GM06990 (cell line): ENCODE results near the gene ABHD4.
A peak's percentile ranks its signal among the peaks of the same experiment; 100 is the strongest.

ENCODE experiments used
- DNase-seq: peaks from one replicate; pipeline ENCODE4 v3.0.0-alpha.2; 2011; ENCODE audit not compliant: insufficient read length; ENCODE audit errors: extremely low read depth
- H3K27me3 ChIP-seq: replicated peaks from 2 replicates; pipeline ENCODE4 v1.6.0; 2011; ENCODE audit warnings: low read length; ENCODE audit not compliant: control insufficient read depth, insufficient read depth
- H3K36me3 ChIP-seq: 2 replicates; pipeline ENCODE4 v1.5.1; 2011; ENCODE audit warnings: low read length; ENCODE audit not compliant: control insufficient read depth, insufficient read depth
- H3K4me3 ChIP-seq: replicated peaks from 2 replicates; pipeline ENCODE4 v1.5.1; 2011; ENCODE audit warnings: low read depth, mild to moderate bottlenecking, control low read depth, low read length
- TF ChIP-seq, protein P1 (sequence below): IDR thresholded peaks from 2 replicates; pipeline ENCODE4 v1.5.1; 2011; ENCODE audit warnings: low read length, control low read depth, mild to moderate bottlenecking, inconsistent platforms; ENCODE audit not compliant: insufficient read depth, poor library complexity, severe bottlenecking

Gene ABHD4

DNA sequence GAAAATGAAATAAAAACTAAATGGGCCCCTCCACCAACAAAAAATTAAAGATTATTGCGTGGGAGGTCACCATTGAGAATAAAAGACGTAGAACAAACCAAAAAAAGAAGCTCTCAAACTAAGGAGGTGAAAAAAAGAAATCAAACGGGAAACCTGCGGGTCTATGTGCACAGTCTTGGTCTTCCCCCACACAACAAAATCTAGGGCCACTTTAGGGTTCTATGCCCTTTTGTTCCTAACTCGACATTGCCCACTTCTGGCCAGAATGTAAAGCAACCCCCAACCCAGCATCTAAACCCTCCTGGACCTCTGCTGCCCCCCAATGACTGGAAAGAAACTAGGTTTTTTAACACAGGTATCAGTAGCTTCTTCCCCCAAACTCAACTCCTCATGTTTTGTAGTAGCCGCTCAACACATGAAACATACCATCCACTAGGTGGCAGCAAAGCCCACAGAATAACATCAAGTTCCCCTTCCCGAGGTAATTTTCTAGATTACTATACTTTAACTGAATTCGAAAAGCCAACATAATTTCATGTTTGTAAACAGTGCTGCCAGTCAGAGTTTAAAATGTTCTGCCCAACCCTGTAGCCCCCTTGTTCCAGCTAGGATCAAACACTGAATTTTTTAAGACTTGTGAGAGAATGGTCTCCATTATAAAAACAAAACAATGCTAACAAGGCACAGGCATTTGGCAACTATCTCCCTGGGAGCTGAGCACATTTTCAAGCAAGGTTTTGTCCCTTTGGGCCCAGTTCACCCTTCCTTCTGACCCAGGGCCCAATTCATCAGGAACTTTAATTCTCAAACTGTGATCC is 27.8 kb upstream of the ABHD4 start:
- peak; percentile 76 for DNase-seq
- Histone ChIP-seq H3K4me3 (peak overlapping the region; percentile 41), H3K27me3 (no peaks in the 10 kb centered on the region), H3K36me3 (peaks cover 5% of the 10 kb centered on the region)
- TF ChIP-seq, protein P1, sequence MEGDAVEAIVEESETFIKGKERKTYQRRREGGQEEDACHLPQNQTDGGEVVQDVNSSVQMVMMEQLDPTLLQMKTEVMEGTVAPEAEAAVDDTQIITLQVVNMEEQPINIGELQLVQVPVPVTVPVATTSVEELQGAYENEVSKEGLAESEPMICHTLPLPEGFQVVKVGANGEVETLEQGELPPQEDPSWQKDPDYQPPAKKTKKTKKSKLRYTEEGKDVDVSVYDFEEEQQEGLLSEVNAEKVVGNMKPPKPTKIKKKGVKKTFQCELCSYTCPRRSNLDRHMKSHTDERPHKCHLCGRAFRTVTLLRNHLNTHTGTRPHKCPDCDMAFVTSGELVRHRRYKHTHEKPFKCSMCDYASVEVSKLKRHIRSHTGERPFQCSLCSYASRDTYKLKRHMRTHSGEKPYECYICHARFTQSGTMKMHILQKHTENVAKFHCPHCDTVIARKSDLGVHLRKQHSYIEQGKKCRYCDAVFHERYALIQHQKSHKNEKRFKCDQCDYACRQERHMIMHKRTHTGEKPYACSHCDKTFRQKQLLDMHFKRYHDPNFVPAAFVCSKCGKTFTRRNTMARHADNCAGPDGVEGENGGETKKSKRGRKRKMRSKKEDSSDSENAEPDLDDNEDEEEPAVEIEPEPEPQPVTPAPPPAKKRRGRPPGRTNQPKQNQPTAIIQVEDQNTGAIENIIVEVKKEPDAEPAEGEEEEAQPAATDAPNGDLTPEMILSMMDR, result peak; percentile 97

DNA sequence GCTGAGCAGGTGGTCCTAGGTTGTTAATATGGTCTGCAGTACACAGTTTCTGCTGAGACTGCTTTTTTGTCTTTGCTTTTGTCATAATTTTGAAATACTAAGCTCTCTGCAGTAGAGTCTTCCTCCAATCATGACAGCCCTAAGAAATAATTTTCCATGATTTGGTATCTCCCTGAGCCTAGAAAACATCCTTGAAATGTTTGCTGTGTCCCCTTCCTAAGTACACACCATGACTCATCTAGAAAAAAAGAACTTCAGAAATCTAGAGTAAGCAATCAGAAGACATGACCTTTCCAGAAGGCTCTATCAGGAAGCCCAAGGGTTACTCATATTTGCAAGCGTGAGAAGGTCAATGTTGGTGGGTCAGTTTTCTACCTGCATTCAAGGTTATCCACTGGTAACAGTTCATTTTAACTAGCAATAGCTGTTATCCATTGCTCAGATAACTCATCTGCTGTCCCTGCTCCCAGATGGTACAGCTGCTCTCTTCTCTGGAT is 25.5 kb upstream of the ABHD4 start:
- H3K4me3 ChIP-seq, result no peak overlapping the region
- DNase-seq, result no peak
- TF ChIP-seq, protein P1, result no peak
- H3K36me3 ChIP-seq, result peaks cover 7% of the 10 kb centered on the region
- H3K27me3 ChIP-seq, result no peaks in the 10 kb centered on the region

DNA sequence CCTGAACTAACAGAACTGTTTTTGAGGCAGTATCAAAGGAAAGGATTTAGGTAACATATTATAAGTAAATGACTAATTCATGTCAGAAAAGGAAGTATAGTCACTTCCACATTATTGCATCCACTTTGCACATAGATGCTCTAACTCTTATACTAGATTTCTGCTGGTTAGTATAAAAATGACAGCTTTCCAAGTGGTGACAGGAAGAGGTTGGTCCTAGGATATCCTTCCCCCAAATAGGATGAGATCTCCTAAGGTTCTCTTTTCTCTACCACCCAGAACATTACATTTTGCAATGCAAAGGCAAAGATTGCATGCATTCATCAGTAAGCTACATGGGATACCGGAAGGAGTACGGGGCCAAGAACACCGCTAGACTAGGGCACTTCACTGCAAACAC is 24.3 kb upstream of the ABHD4 start:
- DNase-seq, result no peak
- TF ChIP-seq, protein P1, result no peak
- Histone ChIP-seq H3K27me3 (no peaks in the 10 kb centered on the region), H3K36me3 (peaks cover 7% of the 10 kb centered on the region), H3K4me3 (no peak overlapping the region)

DNA sequence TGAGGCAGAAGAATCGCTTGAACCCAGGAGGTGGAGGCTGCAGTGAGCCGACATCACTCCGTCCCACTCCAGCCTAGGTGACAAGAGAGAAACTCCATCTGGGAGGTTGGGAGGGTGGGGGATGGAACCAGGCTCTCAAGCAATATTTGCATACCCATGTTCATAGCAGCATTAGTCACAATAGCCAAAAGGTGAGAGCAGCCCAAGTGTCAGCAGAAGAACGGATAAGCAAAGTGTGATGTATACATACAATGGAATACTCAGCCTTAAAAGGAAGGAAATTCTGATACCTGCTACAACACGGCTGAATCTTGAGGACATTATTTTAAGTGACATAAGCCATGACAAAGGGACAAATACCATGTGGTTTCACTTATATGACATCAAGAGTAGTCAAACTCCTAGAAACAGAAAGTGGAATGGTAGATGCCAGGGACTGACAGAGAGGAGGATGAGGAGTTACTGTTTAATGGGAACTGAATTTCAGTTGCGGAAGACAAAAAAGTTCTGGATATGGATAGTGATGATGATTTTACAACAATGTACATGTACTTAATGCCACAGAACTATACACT is 20.7 kb upstream of the ABHD4 start:
- TF ChIP-seq, protein P1, result no peak
- Histone ChIP-seq H3K27me3 (no peaks in the 10 kb centered on the region), H3K36me3 (peaks cover 8% of the 10 kb centered on the region), H3K4me3 (no peak overlapping the region)
- no peak for DNase-seq

DNA sequence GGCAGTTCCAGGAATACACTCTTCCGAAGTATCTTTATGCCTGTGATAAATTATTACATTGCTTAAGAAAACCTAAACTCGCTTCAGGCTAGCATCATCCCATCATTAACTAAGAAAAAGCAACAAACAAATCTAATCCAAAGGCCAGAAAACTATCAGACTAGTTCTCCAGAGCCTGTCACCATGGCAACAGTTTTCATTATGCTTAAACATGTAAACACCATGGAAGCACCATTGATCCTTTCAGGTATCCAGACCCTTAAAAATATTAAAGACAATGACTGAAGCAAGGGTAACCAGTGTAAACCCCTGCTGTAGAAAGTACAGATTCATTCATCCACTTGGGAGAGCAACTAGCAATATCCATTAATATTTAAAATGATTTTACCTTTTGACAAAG is 18.9 kb upstream of the ABHD4 start:
- TF ChIP-seq, protein P1, result no peak
- H3K27me3 ChIP-seq, result no peaks in the 10 kb centered on the region
- no peak overlapping the region for H3K4me3 ChIP-seq
- peaks cover 4% of the 10 kb centered on the region for H3K36me3 ChIP-seq
- no peak for DNase-seq

DNA sequence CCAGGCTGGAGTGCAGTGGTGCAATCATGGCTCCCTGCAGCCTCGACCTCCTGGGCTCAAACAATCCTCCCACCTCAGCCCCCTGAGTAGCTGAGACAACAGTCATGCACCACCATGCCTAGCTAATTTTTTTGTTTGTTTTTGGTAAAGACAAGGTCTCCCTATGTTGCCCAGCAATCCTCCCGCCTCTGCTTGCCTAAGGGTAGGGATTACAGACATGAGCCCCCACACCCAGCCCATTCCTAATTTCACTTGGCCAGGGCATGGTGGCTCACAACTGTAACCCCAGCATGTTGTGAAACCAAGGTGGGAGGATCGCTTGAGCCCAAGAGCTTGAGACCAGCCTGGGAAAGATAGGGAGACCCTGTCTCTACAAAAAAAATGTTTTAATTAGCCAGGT is 18.2 kb upstream of the ABHD4 start:
- DNase-seq, result no peak
- TF ChIP-seq, protein P1, result no peak
- H3K36me3 ChIP-seq, result peaks cover 4% of the 10 kb centered on the region
- no peaks in the 10 kb centered on the region for H3K27me3 ChIP-seq
- no peak overlapping the region for H3K4me3 ChIP-seq
